NB4 (cell line): Measurements from ENCODE around the gene C1orf52.

ENCODE experiments used
- MAX ChIP-seq: IDR thresholded peaks from 2 replicates; pipeline ENCODE4 v1.6.1; 2011; ENCODE audit warnings: low read depth, low read length
- MYC ChIP-seq: IDR thresholded peaks from 2 replicates; pipeline ENCODE4 v1.6.1; 2011; ENCODE audit warnings: low read depth, low read length
- POLR2A ChIP-seq: IDR thresholded peaks from 2 replicates; pipeline ENCODE4 v1.6.1; 2011; ENCODE audit warnings: mild to moderate bottlenecking; ENCODE audit not compliant: insufficient read length; ENCODE audit errors: extremely low read depth
- TF ChIP-seq, protein P1 (sequence below): IDR thresholded peaks from one replicate; pipeline ENCODE4 v1.5.1; 2012; ENCODE audit warnings: low read depth, low read length

GRCh38 chr1:85289207-85289847 lies 29.9 kb upstream of the C1orf52 start:
- TF ChIP-seq, protein P1, sequence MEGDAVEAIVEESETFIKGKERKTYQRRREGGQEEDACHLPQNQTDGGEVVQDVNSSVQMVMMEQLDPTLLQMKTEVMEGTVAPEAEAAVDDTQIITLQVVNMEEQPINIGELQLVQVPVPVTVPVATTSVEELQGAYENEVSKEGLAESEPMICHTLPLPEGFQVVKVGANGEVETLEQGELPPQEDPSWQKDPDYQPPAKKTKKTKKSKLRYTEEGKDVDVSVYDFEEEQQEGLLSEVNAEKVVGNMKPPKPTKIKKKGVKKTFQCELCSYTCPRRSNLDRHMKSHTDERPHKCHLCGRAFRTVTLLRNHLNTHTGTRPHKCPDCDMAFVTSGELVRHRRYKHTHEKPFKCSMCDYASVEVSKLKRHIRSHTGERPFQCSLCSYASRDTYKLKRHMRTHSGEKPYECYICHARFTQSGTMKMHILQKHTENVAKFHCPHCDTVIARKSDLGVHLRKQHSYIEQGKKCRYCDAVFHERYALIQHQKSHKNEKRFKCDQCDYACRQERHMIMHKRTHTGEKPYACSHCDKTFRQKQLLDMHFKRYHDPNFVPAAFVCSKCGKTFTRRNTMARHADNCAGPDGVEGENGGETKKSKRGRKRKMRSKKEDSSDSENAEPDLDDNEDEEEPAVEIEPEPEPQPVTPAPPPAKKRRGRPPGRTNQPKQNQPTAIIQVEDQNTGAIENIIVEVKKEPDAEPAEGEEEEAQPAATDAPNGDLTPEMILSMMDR: no peak
- TF ChIP-seq POLR2A (no peak), MAX (no peak), MYC (no peak)
